HCT116 (cell line): ENCODE measurements around the gene KCNK6.

ENCODE experiments used
- CBX3 ChIP-seq: IDR thresholded peaks from 2 replicates; pipeline ENCODE4 v1.6.1; 2012; ENCODE audit warnings: low read depth
- CTCF ChIP-seq, 3 experiments: fragments of 200-600 bp in 1 of 3; sonication (generic) in 1 of 3; IDR thresholded peaks in 2 of 3; conservative IDR thresholded peaks in 1 of 3; 2 replicates each; pipeline ENCODE4 v1.5.1; 2012 to 2017; ENCODE audit warnings: low read depth in 2 of 3, low read length in 2 of 3, antibody characterized with exemption in 1 of 3, borderline replicate concordance in 1 of 3, control low read depth in 1 of 3, mild to moderate bottlenecking in 1 of 3, mixed read lengths in 1 of 3, mixed run types in 1 of 3, moderate library complexity in 1 of 3; ENCODE audit not compliant: insufficient read depth in 1 of 3
- EZH2 ChIP-seq: fragments of 200-600 bp; sonication (generic); IDR thresholded peaks from 2 replicates; pipeline ENCODE4 v1.6.1; 2017; ENCODE audit warnings: antibody characterized with exemption, mixed run types
- EZH2phosphoT487 ChIP-seq: fragments of 200-600 bp; IDR thresholded peaks from 2 replicates; pipeline ENCODE4 v1.6.1; 2018; ENCODE audit warnings: antibody characterized with exemption, borderline replicate concordance
- JUND ChIP-seq: IDR thresholded peaks from 2 replicates; pipeline ENCODE4 v1.6.1; 2012
- POLR2A ChIP-seq: IDR thresholded peaks from 2 replicates; pipeline ENCODE4 v1.7.0; 2011; ENCODE audit warnings: borderline replicate concordance; ENCODE audit not compliant: insufficient read depth, insufficient read length; ENCODE audit errors: extremely low read depth
- POLR2AphosphoS5 ChIP-seq: IDR thresholded peaks from 2 replicates; pipeline ENCODE4 v1.6.1; 2011; ENCODE audit warnings: mild to moderate bottlenecking, low read depth, low read length, moderate library complexity
- RAD21 ChIP-seq: IDR thresholded peaks from 2 replicates; pipeline ENCODE4 v1.6.1; 2012; ENCODE audit warnings: low read depth, mild to moderate bottlenecking
- REST ChIP-seq: IDR thresholded peaks from 2 replicates; pipeline ENCODE4 v1.6.1; 2012; ENCODE audit warnings: low read depth
- SIN3A ChIP-seq: IDR thresholded peaks from 2 replicates; pipeline ENCODE4 v1.6.1; 2012; ENCODE audit warnings: low read depth
- SP1 ChIP-seq: IDR thresholded peaks from 2 replicates; pipeline ENCODE4 v1.6.1; 2012; ENCODE audit warnings: low read depth
- SRF ChIP-seq: IDR thresholded peaks from 2 replicates; pipeline ENCODE4 v1.6.1; 2012; ENCODE audit warnings: low read depth
- TCF7L2 ChIP-seq: IDR thresholded peaks from 2 replicates; pipeline ENCODE4 v1.7.0; 2011; ENCODE audit warnings: borderline replicate concordance, inconsistent platforms; ENCODE audit not compliant: insufficient read depth, insufficient read length; ENCODE audit errors: extremely low read depth
- ZBTB33 ChIP-seq: IDR thresholded peaks from 2 replicates; pipeline ENCODE4 v1.6.1; 2011; ENCODE audit warnings: mild to moderate bottlenecking, low read length, moderate library complexity; ENCODE audit not compliant: insufficient replicate concordance; ENCODE audit errors: extremely low read depth

GRCh38 chr19:38274739-38275138 lies 44.9 kb upstream of the KCNK6 start:
- TF ChIP-seq CTCF (IDR thresholded peaks at IDR 0.05 in 2 of 3, conservative IDR thresholded peaks at IDR 0.05 in 1 of 3; ENCODE audit: borderline replicate concordance in 1 of 3, insufficient read depth in 1 of 3, low read depth in 2 of 3, low read length in 2 of 3) (no peak), TCF7L2 (no peak), SRF (no peak), ZBTB33 (no peak), EZH2 (no peak), POLR2AphosphoS5 (no peak), POLR2A (no peak), EZH2phosphoT487 (no peak), SP1 (no peak), REST (no peak), JUND (no peak), RAD21 (no peak), SIN3A (no peak), CBX3 (no peak)
